ENCODE data around the gene EXOC3. TPM values are rescaled to one million over a fixed set of nuclear protein-coding genes. Genes with fewer than 3 reads are reported as not detected.

Gene EXOC3
- total RNA-seq, 1 experiment from 2014 or later: 60.1 TPM

DNA sequence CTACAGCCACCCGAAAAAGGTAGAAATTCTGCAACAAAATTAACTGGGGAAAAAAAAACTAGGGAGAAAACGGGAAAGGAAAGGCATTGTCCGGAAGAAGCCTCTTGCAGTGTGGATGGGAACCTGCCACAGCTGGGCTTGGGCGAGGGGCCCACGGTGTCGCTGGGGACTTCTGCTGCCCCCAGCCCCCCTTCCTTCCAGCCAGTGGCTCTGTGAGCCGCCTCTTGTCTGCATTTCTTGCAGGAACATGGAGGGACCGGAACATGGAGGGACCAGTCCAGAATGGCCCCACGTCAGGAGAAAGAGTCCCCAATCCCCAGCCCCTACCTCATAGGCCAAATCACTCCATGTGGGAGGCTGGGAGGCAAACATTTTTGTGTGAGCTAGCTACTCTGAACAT is 36.9 kb upstream of the EXOC3 start (continued):
- no peak for TF ChIP-seq TP53 (CRISPR knock-in tag; IDR thresholded peaks at IDR 0.05)
- TF ChIP-seq ZNF423 (CRISPR knock-in tag; IDR thresholded peaks at IDR 0.05): no peak

DNA sequence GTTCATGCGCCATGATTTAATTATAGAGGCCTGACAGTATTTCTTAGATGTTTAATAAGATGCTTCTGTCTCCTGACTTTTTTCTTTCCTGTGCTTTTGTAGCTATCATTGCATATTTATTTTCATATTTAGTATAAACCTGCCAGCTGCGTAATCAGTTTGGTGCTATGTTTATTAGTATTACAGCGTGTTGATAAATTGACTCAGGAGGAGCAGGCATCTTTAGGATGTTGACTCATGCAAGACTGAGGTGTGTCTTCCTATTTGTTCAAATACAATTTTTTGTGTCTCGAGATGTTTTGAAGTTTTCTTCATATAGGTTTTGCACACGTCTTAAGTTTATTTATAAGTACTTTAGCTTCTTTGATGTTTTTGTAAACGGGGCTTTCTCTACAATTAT is 35.9 kb upstream of the EXOC3 start:
- CTCF ChIA-PET: interaction anchor here (0.7 to 1.5 kb wide), 2 partner anchors 24 to 30 kb away, joined by 3 to 4 read pairs; no protein-coding TSS in a partner anchor
- ATAC-seq: no peak
- Mint-ChIP-seq H3K27me3 (ENCODE audit: low read depth) (peaks cover under 1% of the 10 kb centered on the region; the same call in 1 of the 2 replicates), H3K9me3 (no peaks in the 10 kb centered on the region), H3K4me1 (peaks cover 4% of the 10 kb centered on the region), H3K36me3 (no peaks in the 10 kb centered on the region), H3K4me3 (no peak overlapping the region), H3K27ac (no peak overlapping the region)
- POLR2A ChIA-PET: no interaction called here
- DNase-seq (ENCODE audit: low spot score): no peak
- no peak for TF ChIP-seq ZBTB21 (CRISPR knock-in tag; IDR thresholded peaks at IDR 0.05; ENCODE audit: borderline replicate concordance)
- TF ChIP-seq ZNF232 (CRISPR knock-in tag; IDR thresholded peaks at IDR 0.05): no peak
- TF ChIP-seq, protein P1, sequence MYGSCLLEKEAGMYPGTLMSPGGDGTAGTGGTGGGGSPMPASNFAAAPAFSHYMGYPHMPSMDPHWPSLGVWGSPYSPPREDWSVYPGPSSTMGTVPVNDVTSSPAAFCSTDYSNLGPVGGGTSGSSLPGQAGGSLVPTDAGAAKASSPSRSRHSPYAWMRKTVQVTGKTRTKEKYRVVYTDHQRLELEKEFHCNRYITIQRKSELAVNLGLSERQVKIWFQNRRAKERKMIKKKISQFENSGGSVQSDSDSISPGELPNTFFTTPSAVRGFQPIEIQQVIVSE (CRISPR knock-in tag; IDR thresholded peaks at IDR 0.05; ENCODE audit: borderline replicate concordance): no peak
- no peak for TF ChIP-seq ELF4 (CRISPR knock-in tag; IDR thresholded peaks at IDR 0.05; ENCODE audit: low read depth)
- TF ChIP-seq ATF2 (CRISPR knock-in tag; IDR thresholded peaks at IDR 0.05; ENCODE audit: borderline replicate concordance, low read depth): no peak
- TF ChIP-seq, protein P2, sequence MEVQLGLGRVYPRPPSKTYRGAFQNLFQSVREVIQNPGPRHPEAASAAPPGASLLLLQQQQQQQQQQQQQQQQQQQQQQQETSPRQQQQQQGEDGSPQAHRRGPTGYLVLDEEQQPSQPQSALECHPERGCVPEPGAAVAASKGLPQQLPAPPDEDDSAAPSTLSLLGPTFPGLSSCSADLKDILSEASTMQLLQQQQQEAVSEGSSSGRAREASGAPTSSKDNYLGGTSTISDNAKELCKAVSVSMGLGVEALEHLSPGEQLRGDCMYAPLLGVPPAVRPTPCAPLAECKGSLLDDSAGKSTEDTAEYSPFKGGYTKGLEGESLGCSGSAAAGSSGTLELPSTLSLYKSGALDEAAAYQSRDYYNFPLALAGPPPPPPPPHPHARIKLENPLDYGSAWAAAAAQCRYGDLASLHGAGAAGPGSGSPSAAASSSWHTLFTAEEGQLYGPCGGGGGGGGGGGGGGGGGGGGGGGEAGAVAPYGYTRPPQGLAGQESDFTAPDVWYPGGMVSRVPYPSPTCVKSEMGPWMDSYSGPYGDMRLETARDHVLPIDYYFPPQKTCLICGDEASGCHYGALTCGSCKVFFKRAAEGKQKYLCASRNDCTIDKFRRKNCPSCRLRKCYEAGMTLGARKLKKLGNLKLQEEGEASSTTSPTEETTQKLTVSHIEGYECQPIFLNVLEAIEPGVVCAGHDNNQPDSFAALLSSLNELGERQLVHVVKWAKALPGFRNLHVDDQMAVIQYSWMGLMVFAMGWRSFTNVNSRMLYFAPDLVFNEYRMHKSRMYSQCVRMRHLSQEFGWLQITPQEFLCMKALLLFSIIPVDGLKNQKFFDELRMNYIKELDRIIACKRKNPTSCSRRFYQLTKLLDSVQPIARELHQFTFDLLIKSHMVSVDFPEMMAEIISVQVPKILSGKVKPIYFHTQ (CRISPR knock-in tag; IDR thresholded peaks at IDR 0.05): no peak
- TF ChIP-seq ZNF425 (CRISPR knock-in tag; conservative IDR thresholded peaks at IDR 0.05): no peak
- no peak for TF ChIP-seq ZBTB43 (CRISPR knock-in tag; IDR thresholded peaks at IDR 0.05)
- TF ChIP-seq USF2 (CRISPR knock-in tag; IDR thresholded peaks at IDR 0.05): no peak
- TF ChIP-seq, protein P3, sequence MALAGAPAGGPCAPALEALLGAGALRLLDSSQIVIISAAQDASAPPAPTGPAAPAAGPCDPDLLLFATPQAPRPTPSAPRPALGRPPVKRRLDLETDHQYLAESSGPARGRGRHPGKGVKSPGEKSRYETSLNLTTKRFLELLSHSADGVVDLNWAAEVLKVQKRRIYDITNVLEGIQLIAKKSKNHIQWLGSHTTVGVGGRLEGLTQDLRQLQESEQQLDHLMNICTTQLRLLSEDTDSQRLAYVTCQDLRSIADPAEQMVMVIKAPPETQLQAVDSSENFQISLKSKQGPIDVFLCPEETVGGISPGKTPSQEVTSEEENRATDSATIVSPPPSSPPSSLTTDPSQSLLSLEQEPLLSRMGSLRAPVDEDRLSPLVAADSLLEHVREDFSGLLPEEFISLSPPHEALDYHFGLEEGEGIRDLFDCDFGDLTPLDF (CRISPR knock-in tag; IDR thresholded peaks at IDR 0.05): no peak
- TF ChIP-seq ZNF423 (CRISPR knock-in tag; IDR thresholded peaks at IDR 0.05): no peak

All from WTC11 (cell line).